Measurements from ENCODE around the gene CEBPZ.

- TF ChIP-seq CTCF (IDR thresholded peaks at IDR 0.05) (no peak), EZH2 (IDR thresholded peaks at IDR 0.05; ENCODE audit: borderline replicate concordance, insufficient read depth, low read depth, low read length, poor library complexity, severe bottlenecking) (no peak)
Observed at GRCh38 chr2:37262522-37262921, 31.1 kb upstream of the CEBPZ start.
